ENCODE results near the gene PROKR2.

Gene PROKR2

GRCh38 chr20:5297280-5298004 is 19.3 kb downstream of the PROKR2 start:
- DNase-seq (ENCODE audit: low read depth), result no peak
- H3K4me3 ChIP-seq (ENCODE audit: low read depth, low read length), result no peak overlapping the region

DNA sequence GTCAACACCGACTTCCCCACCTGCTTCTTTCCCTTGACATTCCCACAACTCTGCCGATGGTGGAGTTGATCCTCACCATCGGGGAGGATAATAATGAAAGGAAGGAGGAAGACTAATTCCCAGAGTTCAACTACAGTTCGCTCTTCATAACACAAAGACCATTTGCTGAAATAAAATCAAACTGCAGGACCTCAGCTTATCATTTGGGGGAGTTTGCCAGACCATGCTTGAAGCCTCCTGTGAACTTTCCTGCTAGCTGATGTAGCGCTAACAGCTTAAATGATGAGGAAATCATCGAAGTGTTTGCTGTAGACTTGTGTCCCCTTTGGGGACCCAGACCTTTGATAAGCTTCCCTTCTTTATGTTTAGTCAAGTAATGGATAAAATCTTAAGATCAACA is 26.2 kb downstream of the PROKR2 start:
- no peak overlapping the region for H3K4me3 ChIP-seq (ENCODE audit: low read depth, low read length)
- DNase-seq (ENCODE audit: low read depth), result no peak

DNA sequence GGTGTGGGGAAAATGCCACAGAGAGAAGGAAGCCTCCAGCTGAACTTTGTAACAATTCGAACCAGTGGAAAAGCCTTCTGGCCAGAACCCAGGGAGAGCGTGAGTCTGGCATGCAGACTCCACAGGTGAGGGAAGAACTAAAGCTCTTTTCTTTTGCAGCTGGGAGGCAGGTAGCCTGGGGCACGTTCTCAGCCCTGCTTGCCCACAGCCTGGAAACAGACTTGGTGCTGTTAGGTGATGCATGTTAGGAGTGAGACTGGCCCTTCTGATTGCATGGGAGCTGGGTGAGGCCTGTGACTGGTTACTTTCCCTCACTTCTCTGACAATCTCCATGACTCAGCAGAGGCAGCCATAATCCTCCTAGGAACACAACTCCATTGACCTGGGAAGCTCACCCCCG is 34.2 kb downstream of the PROKR2 start:
- DNase-seq (ENCODE audit: low read depth), result no peak
- no peak overlapping the region for H3K4me3 ChIP-seq (ENCODE audit: low read depth, low read length)

DNA sequence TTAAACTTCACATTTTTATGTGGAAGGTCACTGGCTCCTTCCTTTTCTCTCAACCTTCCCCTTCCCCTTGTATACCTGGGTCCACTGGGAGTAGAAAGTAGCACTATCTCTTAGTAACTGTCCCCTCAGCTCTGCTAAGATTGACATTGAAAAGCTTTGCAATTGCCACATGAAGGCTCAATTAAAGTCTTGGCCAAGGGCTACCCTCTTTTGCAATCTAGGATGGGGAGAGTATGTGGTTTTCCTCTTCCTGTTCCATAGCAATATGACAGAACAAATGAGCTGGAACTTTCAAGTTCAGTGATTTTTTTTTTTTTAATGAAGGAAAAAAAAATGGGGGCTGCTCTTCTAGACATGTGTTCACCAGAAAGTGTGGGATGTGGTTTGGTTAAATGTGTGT is 37.1 kb downstream of the PROKR2 start:
- no peak overlapping the region for H3K4me3 ChIP-seq (ENCODE audit: low read depth, low read length)
- DNase-seq (ENCODE audit: low read depth), result no peak

DNA sequence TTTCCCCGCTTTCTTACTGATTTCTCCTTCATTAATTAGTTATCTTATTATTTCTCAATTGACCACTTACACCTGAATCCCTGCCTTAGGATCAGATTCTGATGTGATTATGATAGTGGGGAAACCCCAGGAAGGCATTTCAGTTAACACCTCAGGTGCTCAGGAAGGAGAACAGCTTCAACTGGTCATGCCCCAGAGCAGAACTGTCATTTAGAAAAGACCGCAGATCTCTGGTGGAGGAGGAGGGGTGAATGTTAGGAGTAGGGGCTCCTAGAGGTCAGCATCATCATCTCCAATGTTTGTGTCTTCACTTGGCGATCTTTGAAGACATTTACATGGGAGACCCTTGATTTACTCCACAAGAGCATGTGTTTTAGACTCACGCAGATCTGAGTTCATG is 44.5 kb downstream of the PROKR2 start:
- no peak for DNase-seq (ENCODE audit: low read depth)
- no peak overlapping the region for H3K4me3 ChIP-seq (ENCODE audit: low read depth, low read length)

DNA sequence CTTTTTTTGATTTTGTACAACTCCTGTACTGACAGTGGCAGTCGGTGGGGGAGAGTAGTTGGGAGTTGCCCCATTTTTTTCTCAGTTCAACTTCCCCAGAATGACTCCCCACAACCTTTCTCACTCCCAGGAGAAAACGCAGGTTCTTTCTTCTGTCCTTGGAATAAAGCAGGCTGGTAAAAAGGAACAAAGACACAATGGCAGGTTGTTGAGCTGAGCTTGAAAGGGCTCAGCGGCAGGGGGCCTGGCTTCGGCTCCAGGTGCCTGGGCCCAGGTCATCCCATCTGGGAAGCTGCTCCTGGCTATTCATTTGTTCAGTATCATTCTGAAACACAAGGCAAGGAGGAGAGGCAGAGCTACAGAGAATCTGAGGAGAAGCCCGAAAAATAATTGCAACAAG is 46.2 kb downstream of the PROKR2 start:
- no peak for DNase-seq (ENCODE audit: low read depth)
- H3K4me3 ChIP-seq (ENCODE audit: low read depth, low read length), result no peak overlapping the region

DNA sequence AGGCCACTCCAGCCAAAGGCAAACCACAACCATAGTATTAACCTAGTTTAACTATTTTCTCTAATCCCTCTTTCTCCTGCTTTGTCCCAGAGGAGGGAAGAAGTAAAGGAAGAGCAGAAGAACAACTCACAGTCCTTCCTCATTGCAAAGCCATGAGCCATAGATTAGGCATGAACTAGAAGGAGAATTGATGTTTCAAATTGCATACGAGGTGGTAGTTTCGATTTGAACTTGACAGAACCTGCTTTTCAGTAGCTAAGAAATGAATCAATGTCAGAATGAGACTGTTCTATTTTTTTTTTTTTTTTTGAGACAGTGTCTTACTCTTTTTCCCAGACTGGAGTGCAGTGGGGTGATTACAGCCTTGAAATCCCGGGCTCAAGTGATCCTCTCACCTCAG is 48.3 kb downstream of the PROKR2 start:
- no peak for DNase-seq (ENCODE audit: low read depth)

GRCh38 chr20:5267092-5267491 is 49.7 kb downstream of the PROKR2 start:
- no peak for DNase-seq (ENCODE audit: low read depth)

More for the DNA sequence above, 48.3 kb downstream of the PROKR2 start:
- H3K4me3 ChIP-seq (ENCODE audit: low read depth, low read length), result no peak overlapping the region

More at GRCh38 chr20:5267092-5267491, 49.7 kb downstream of the PROKR2 start:
- H3K4me3 ChIP-seq (ENCODE audit: low read depth, low read length), result no peak overlapping the region

Measured in skeletal muscle cell (primary cell).